HG03442 (cell line): ENCODE data around the gene RUNDC1.

Experiments
- ATAC-seq: cut with Tn5 transposase; IDR thresholded peaks from one replicate; pipeline ENCODE4 v1.9.1; 2021; ENCODE audit warnings: mild to moderate bottlenecking, moderate library complexity; ENCODE audit not compliant: unreplicated experiment

RUNDC1 gene

GRCh38 chr17:43039646-43040045, 59.3 kb downstream of the RUNDC1 start:
- no peak for ATAC-seq

- no peak for ATAC-seq
Observed at GRCh38 chr17:43040655-43041054, 60.3 kb downstream of the RUNDC1 start.

DNA sequence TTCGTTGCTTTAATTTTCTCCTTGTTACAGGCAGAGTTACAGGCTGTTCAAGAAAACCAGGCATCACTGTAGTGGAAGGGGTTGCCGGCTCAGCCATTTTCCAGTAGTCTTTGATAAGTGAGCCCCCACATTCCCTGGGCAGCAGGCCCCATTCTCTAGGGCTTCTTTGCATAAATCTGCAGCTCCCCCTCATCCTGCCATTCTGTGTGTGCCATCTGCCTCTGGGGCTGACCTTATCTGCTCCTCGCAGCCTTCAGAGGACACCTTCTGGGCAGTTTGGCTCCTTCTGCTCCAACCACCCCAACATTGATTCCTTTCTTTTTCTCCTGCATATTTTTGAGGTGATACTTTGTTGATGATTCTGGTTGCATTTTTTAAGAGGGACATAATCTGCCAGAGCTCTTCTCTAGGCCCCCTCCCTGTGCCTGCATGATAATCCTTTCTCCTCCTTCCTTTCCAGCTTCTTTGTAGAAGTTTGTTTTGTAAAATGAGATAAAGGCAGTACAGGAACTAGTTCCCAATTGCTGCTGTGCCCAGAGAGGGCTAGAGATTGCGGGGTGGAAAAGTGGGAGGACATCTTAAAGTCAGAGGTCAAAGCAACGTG, 61.8 kb downstream of the RUNDC1 start:
- no peak for ATAC-seq
